MCF 10A (cell line): Measurements from ENCODE around the gene FAM131C. TPM values are rescaled to one million over a fixed set of nuclear protein-coding genes. Genes with fewer than 3 reads are reported as not detected.

Experiments
- Bru-seq: library from RNA; stranded (reverse); fragments of 400-500 nt; gene quantifications from one replicate; lab custom pipeline; 2021; lab: Mats Ljungman, UMichigan
- BruChase-seq, 2 experiments: library from RNA; stranded (reverse); fragments of 400-500 nt; gene quantifications; one replicate each; lab custom pipeline; 2021; lab: Mats Ljungman, UMichigan
- BruUV-seq: library from RNA; stranded (reverse); fragments of 400-500 nt; replicated peaks from 2 replicates; lab custom pipeline; 2021; lab: Mats Ljungman, UMichigan
- CTCF ChIA-PET: fragments of 300-600 bp; sonication (Branson Sonifier 250); formaldehyde crosslinking; extraction: SDS; loops from one replicate; lab custom pipeline; 2021; ENCODE audit warnings: antibody characterized with exemption, inconsistent platforms; lab: Yijun Ruan, JAX
- POLR2A ChIA-PET: fragments of 300-600, 350-650 bp; sonication (Branson Sonifier 250); formaldehyde crosslinking; extraction: SDS; loops from one replicate; lab custom pipeline; 2020; ENCODE audit warnings: antibody characterized with exemption, inconsistent platforms; lab: Yijun Ruan, JAX
- DNase-seq: peaks from one replicate; pipeline ENCODE4 v3.0.0-alpha.2; 2018; ENCODE audit not compliant: unreplicated experiment
- H3K27ac Mint-ChIP-seq: one replicate; pipeline ENCODE4 v1.8.0; 2022; ENCODE audit warnings: mild to moderate bottlenecking, low read depth, mixed read lengths; ENCODE audit not compliant: unreplicated experiment
- H3K27me3 Mint-ChIP-seq: one replicate; pipeline ENCODE4 v1.8.0; 2022; ENCODE audit warnings: mixed read lengths; ENCODE audit not compliant: insufficient read depth, unreplicated experiment
- H3K36me3 Mint-ChIP-seq: one replicate; pipeline ENCODE4 v1.8.0; 2022; ENCODE audit warnings: mild to moderate bottlenecking, moderate library complexity, mixed read lengths; ENCODE audit not compliant: insufficient read depth, unreplicated experiment
- H3K4me1 Mint-ChIP-seq: one replicate; pipeline ENCODE4 v1.8.0; 2022; ENCODE audit warnings: mixed read lengths; ENCODE audit not compliant: insufficient read depth, unreplicated experiment
- H3K4me3 Mint-ChIP-seq: one replicate; pipeline ENCODE4 v1.8.0; 2022; ENCODE audit warnings: mild to moderate bottlenecking, moderate library complexity, mixed read lengths; ENCODE audit not compliant: unreplicated experiment
- H3K9me3 Mint-ChIP-seq: one replicate; pipeline ENCODE4 v1.8.0; 2022; ENCODE audit warnings: mixed read lengths; ENCODE audit not compliant: unreplicated experiment
- CTCF ChIP-seq: fragments of 200-600 bp; IDR thresholded peaks from one replicate; pipeline ENCODE4 v1.8.0; 2022; ENCODE audit warnings: antibody characterized with exemption, mild to moderate bottlenecking; ENCODE audit not compliant: unreplicated experiment
- intact Hi-C: fragments of 100-400 bp; cut with micrococcal nuclease; formaldehyde crosslinking; loops from 2 replicates; pipeline ENCODE4 v1.14.1; 2022
- long read RNA-seq: library from polyadenylated mRNA; stranded (forward); transcript quantifications from one replicate; pipeline ENCODE4 v2.0.0, GENCODE V29; 2022
- total RNA-seq: library from RNA; stranded (reverse); gene quantifications from 2 replicates; pipeline ENCODE4 v1.2.3, GENCODE V29; 2022

FAM131C gene
- 0.20 TPM in 1 of 2 replicates, not detected in the other for total RNA-seq
- Bru-seq, nascent RNA = percentile 12 among the genes with signal in this experiment
- percentile 14 among the genes with signal in this experiment for BruChase-seq, experiment 1, labeled RNA remaining after a 6-hour chase
- percentile 13 among the genes with signal in this experiment for BruChase-seq, experiment 2, labeled RNA remaining after a 2-hour chase
- long read RNA-seq, partial matches to known transcripts = 1 of 3 reads
- long read RNA-seq, other reads (novel, unspliced or antisense) = 0 of 3 reads

GRCh38 chr1:16073490-16074119, at the start of gene FAM131C:
TSS of gene FAM131C (minus strand) at chr1:16073651. CDS start at chr1:16073442, 209 bp downstream.
- Mint-ChIP-seq H3K4me3 (peak within 1 kb of the TSS; percentile 48), H3K36me3 (no peaks in the 10 kb centered on the region), H3K9me3 (no peaks in the 10 kb centered on the region), H3K27me3 (no peaks in the 10 kb centered on the region), H3K27ac (no peak within 1 kb of the TSS), H3K4me1 (peaks cover 37% of the 10 kb centered on the region)
- POLR2A ChIA-PET = no interaction called here
- DNase-seq = peak; percentile 27
- peak; percentile 50 for TF ChIP-seq CTCF
- intact Hi-C loops = no loop called here
- CTCF ChIA-PET = interaction anchor here (0.5 to 12.6 kb wide), 12 partner anchors 9 to 368 kb away, joined by 3 to 373 read pairs (median 4); no protein-coding TSS in a partner anchor
- BruUV-seq = no TSS peak

- no peak for TF ChIP-seq CTCF
- H3K27ac Mint-ChIP-seq = peak overlapping the region; percentile 67
- CTCF ChIA-PET = interaction anchor here (0.6 to 2.8 kb wide), 6 partner anchors 12 to 330 kb away, joined by 3 to 13 read pairs (median 5); no protein-coding TSS in a partner anchor
- no peaks in the 10 kb centered on the region for H3K27me3 Mint-ChIP-seq
- no peak overlapping the region for H3K4me3 Mint-ChIP-seq
- H3K9me3 Mint-ChIP-seq = no peaks in the 10 kb centered on the region
- intact Hi-C loops = loop anchor here (5.0 kb wide), 1 partner anchor 46 kb away; no protein-coding TSS in a partner anchor
- H3K4me1 Mint-ChIP-seq = peaks cover 32% of the 10 kb centered on the region
- peaks cover 55% of the 10 kb centered on the region for H3K36me3 Mint-ChIP-seq
- BruUV-seq = no TSS peak
- DNase-seq = peak; percentile 96
- POLR2A ChIA-PET = interaction anchor here (0.6 to 5.8 kb wide), 14 partner anchors 10 to 95 kb away, joined by 3 to 53 read pairs (median 6); partner anchors contain the start of gene EPHA2
Observed at GRCh38 chr1:16122916-16123315, 49.5 kb upstream of the FAM131C start.

- H3K4me3 Mint-ChIP-seq = no peak overlapping the region
- ChIA-PET CTCF (interaction anchor here (0.6 to 2.8 kb wide), 6 partner anchors 12 to 329 kb away, joined by 3 to 13 read pairs (median 5); no protein-coding TSS in a partner anchor), POLR2A (interaction anchor here (0.6 to 5.8 kb wide), 12 partner anchors 10 to 61 kb away, joined by 3 to 53 read pairs (median 6); partner anchors contain the start of gene EPHA2)
- no peaks in the 10 kb centered on the region for H3K9me3 Mint-ChIP-seq
- no peaks in the 10 kb centered on the region for H3K27me3 Mint-ChIP-seq
- no TSS peak for BruUV-seq
- intact Hi-C loops = loop anchor here (5.0 kb wide), 1 partner anchor 45 kb away; no protein-coding TSS in a partner anchor
- H3K27ac Mint-ChIP-seq = peak overlapping the region; percentile 67
- TF ChIP-seq CTCF = no peak
- H3K36me3 Mint-ChIP-seq = peaks cover 50% of the 10 kb centered on the region
- no peak for DNase-seq
- H3K4me1 Mint-ChIP-seq = peaks cover 27% of the 10 kb centered on the region
Observed at GRCh38 chr1:16122350-16122881, 49.0 kb upstream of the FAM131C start.
